ACC112 (cell line): ENCODE results near the gene EWSR1.

Experiments used
- H2AFZ ChIP-seq: fragments of 200-600 bp; sonication (generic); one replicate; pipeline ENCODE4 v1.6.0; 2017; ENCODE audit warnings: antibody characterized with exemption, low read length; ENCODE audit not compliant: unreplicated experiment
- H3K27ac ChIP-seq: fragments of 200-600 bp; sonication (generic); 2 replicates; pipeline ENCODE4 v1.5.1; 2014; ENCODE audit warnings: low read depth, mild to moderate bottlenecking, antibody characterized with exemption, low read length, moderate library complexity
- H3K27me3 ChIP-seq: fragments of 200-600 bp; sonication (generic); 2 replicates; pipeline ENCODE4 v1.6.1; 2014; ENCODE audit warnings: mild to moderate bottlenecking, antibody characterized with exemption, low read length, moderate library complexity, mixed read lengths; ENCODE audit not compliant: insufficient read depth
- H3K36me3 ChIP-seq: fragments of 200-600 bp; sonication (generic); 2 replicates; pipeline ENCODE4 v1.6.1; 2016; ENCODE audit warnings: mild to moderate bottlenecking, antibody characterized with exemption, low read length, moderate library complexity, mixed read lengths; ENCODE audit not compliant: insufficient read depth
- H3K4me1 ChIP-seq: fragments of 200-600 bp; sonication (generic); one replicate; pipeline ENCODE4 v1.6.1; 2016; ENCODE audit warnings: low read length, mixed read lengths; ENCODE audit not compliant: insufficient read depth, unreplicated experiment, control insufficient read depth
- H3K4me3 ChIP-seq: fragments of 200-600 bp; sonication (generic); 2 replicates; pipeline ENCODE4 v1.5.1; 2014; ENCODE audit warnings: mild to moderate bottlenecking, low read depth, low read length
- H3K79me2 ChIP-seq: fragments of 200-600 bp; sonication (generic); one replicate; pipeline ENCODE4 v1.6.0; 2016; ENCODE audit warnings: low read length; ENCODE audit not compliant: control insufficient read depth, unreplicated experiment, insufficient read depth

Gene EWSR1

GRCh38 chr22:29300467-29300806 is 32.4 kb downstream of the EWSR1 start:
- Histone ChIP-seq H3K4me1 (no peaks in the 10 kb centered on the region), H3K27ac (no peak overlapping the region), H3K79me2 (no peaks in the 10 kb centered on the region), H3K27me3 (no peaks in the 10 kb centered on the region), H3K4me3 (no peak overlapping the region), H2AFZ (no peak overlapping the region), H3K36me3 (peaks cover 11% of the 10 kb centered on the region; the same call in 1 of the 2 replicates)

GRCh38 chr22:29300807-29301601 is 32.9 kb downstream of the EWSR1 start:
- no peak overlapping the region for H2AFZ ChIP-seq
- H3K79me2 ChIP-seq, result no peaks in the 10 kb centered on the region
- H3K36me3 ChIP-seq, result peaks cover 7% of the 10 kb centered on the region; the same call in 1 of the 2 replicates

GRCh38 chr22:29301716-29302401 is 33.8 kb downstream of the EWSR1 start:
- Histone ChIP-seq H3K27ac (no peak overlapping the region), H3K4me1 (no peaks in the 10 kb centered on the region), H3K36me3 (0 out of 2 replicates have a peak, but pooled peaks cover 4% of the 10 kb centered on the region), H3K27me3 (no peaks in the 10 kb centered on the region), H2AFZ (no peak overlapping the region), H3K79me2 (no peaks in the 10 kb centered on the region), H3K4me3 (no peak overlapping the region)

More at GRCh38 chr22:29300807-29301601, 32.9 kb downstream of the EWSR1 start:
- Histone ChIP-seq H3K27me3 (no peaks in the 10 kb centered on the region), H3K4me3 (no peak overlapping the region), H3K4me1 (no peaks in the 10 kb centered on the region), H3K27ac (no peak overlapping the region)

GRCh38 chr22:29302402-29302680 is 34.3 kb downstream of the EWSR1 start:
- Histone ChIP-seq H3K79me2 (no peaks in the 10 kb centered on the region), H2AFZ (no peak overlapping the region), H3K36me3 (0 out of 2 replicates have a peak, but pooled peaks cover 4% of the 10 kb centered on the region), H3K4me1 (no peaks in the 10 kb centered on the region), H3K27me3 (no peaks in the 10 kb centered on the region), H3K4me3 (no peak overlapping the region), H3K27ac (no peak overlapping the region)

- no peak overlapping the region for H3K27ac ChIP-seq
- H2AFZ ChIP-seq, result no peak overlapping the region
- H3K27me3 ChIP-seq, result no peaks in the 10 kb centered on the region
- H3K4me1 ChIP-seq, result no peaks in the 10 kb centered on the region
- no peaks in the 10 kb centered on the region for H3K79me2 ChIP-seq
- 0 out of 2 replicates have a peak, but pooled peaks cover 1% of the 10 kb centered on the region for H3K36me3 ChIP-seq
- H3K4me3 ChIP-seq, result no peak overlapping the region
Observed at GRCh38 chr22:29302681-29303465, 34.8 kb downstream of the EWSR1 start.

- no peak overlapping the region for H2AFZ ChIP-seq
- peaks cover 11% of the 10 kb centered on the region for H3K4me1 ChIP-seq
- no peaks in the 10 kb centered on the region for H3K36me3 ChIP-seq
- no peaks in the 10 kb centered on the region for H3K79me2 ChIP-seq
- H3K27me3 ChIP-seq, result no peaks in the 10 kb centered on the region
- no peak overlapping the region for H3K27ac ChIP-seq
- peak overlapping the region; percentile 79; the same call in 1 of the 2 replicates for H3K4me3 ChIP-seq
Observed at GRCh38 chr22:29305836-29306174, 37.7 kb downstream of the EWSR1 start.

- Histone ChIP-seq H2AFZ (peak within 1 kb of the TSS; percentile 82), H3K79me2 (no peaks in the 10 kb centered on the region), H3K4me1 (peaks cover 14% of the 10 kb centered on the region), H3K4me3 (peak within 1 kb of the TSS; percentile 79), H3K27me3 (no peaks in the 10 kb centered on the region), H3K27ac (peak within 1 kb of the TSS; percentile 46), H3K36me3 (no peaks in the 10 kb centered on the region)
Observed at GRCh38 chr22:29306175-29306834, 38.2 kb downstream of the EWSR1 start, which contains the start of gene GAS2L1. GAS2L1 (plus strand) TSS chr22:29306650; CDS start chr22:29308106, 1,456 bp downstream.

GRCh38 chr22:29306835-29307595 is 38.9 kb downstream of the EWSR1 start:
- Histone ChIP-seq H3K27me3 (no peaks in the 10 kb centered on the region), H3K27ac (peak overlapping the region; percentile 46), H2AFZ (peak overlapping the region; percentile 82), H3K36me3 (no peaks in the 10 kb centered on the region), H3K4me1 (peaks cover 17% of the 10 kb centered on the region), H3K79me2 (no peaks in the 10 kb centered on the region), H3K4me3 (peak overlapping the region; percentile 79)

- Histone ChIP-seq H3K4me3 (peak overlapping the region; percentile 79), H3K4me1 (peaks cover 17% of the 10 kb centered on the region)
Observed at GRCh38 chr22:29307596-29308147, 39.6 kb downstream of the EWSR1 start.

More at GRCh38 chr22:29307596-29308147, 39.6 kb downstream of the EWSR1 start:
- Histone ChIP-seq H3K36me3 (no peaks in the 10 kb centered on the region), H3K79me2 (no peaks in the 10 kb centered on the region), H3K27me3 (no peaks in the 10 kb centered on the region), H2AFZ (no peak overlapping the region), H3K27ac (no peak overlapping the region)
